HepG2 (cell line): ENCODE measurements around the gene HPD. TPM values are rescaled to one million over a fixed set of nuclear protein-coding genes. Genes with fewer than 3 reads are reported as not detected.
A peak's percentile ranks its signal among the peaks of the same experiment; 100 is the strongest.

ENCODE experiments used
- ATAC-seq: fragments of 200-7000 bp; cut with Tn5 transposase; 3 replicates; pipeline ENCODE4 v1.9.1; 2020; ENCODE audit warnings: mild to moderate bottlenecking, moderate library complexity
- BruUV-seq: library from RNA; stranded (reverse); fragments of 400-500 nt; replicated peaks from 2 replicates; lab custom pipeline; 2021; lab: Mats Ljungman, UMichigan
- CTCF ChIA-PET: fragments of 300-600 bp; formaldehyde crosslinking; extraction: SDS; loops from one replicate; lab custom pipeline; 2021; ENCODE audit warnings: low total read pairs, inconsistent platforms, low intra/inter-chr PET ratio; lab: Yijun Ruan, JAX
- POLR2A ChIA-PET: fragments of 350-600 bp; sonication (Branson Sonifier 250); formaldehyde crosslinking; loops from one replicate; lab custom pipeline; 2020; ENCODE audit warnings: antibody characterized with exemption, inconsistent platforms; lab: Yijun Ruan, JAX
- DNase-seq: peaks from one replicate; pipeline ENCODE4 v3.0.0-alpha.2; 2015; ENCODE audit warnings: low spot score
- FAIRE-seq: peaks from 3 replicates; lab custom pipeline; 2011; peaks lifted over from hg19 to GRCh38; lab: Jason Lieb, UNC
- H2AFZ ChIP-seq: one replicate; pipeline ENCODE4 v1.6.1; 2011; ENCODE audit warnings: low read length, inconsistent platforms
- H3K27ac ChIP-seq: fragments of 300-600 bp; 3 replicates; pipeline ENCODE4 v1.8.0; 2011; ENCODE audit warnings: mixed run types, mild to moderate bottlenecking, mixed read lengths, low read length, inconsistent platforms; ENCODE audit not compliant: insufficient read depth; ENCODE audit errors: extremely low read length
- H3K27me3 ChIP-seq, 2 experiments: fragments of 200-600 bp in 1 of 2; 2 replicates in 1 of 2; 3 replicates in 1 of 2; pipeline versions ENCODE4 v1.6.0 to v1.8.0; 2011; ENCODE audit warnings: low read length in 2 of 2, mild to moderate bottlenecking in 2 of 2, moderate library complexity in 2 of 2, inconsistent platforms in 1 of 2; ENCODE audit not compliant: insufficient read depth in 2 of 2, control insufficient read depth in 1 of 2
- H3K36me3 ChIP-seq, 2 experiments: fragments of 200-600 bp in 1 of 2; replicated peaks in 1 of 2; 2 replicates in 1 of 2; 3 replicates in 1 of 2; pipeline versions ENCODE4 v1.5.1 to v1.8.0; 2011; ENCODE audit warnings: low read length in 2 of 2, inconsistent platforms in 1 of 2; ENCODE audit not compliant: insufficient read depth in 2 of 2, control insufficient read depth in 1 of 2
- H3K4me1 ChIP-seq: 2 replicates; pipeline ENCODE4 v1.5.1; 2012; ENCODE audit warnings: low read length, inconsistent platforms; ENCODE audit not compliant: insufficient read depth
- H3K4me2 ChIP-seq: 2 replicates; pipeline ENCODE4 v1.6.0; 2011; ENCODE audit warnings: low read depth, low read length, inconsistent platforms
- H3K4me3 ChIP-seq, 3 experiments: fragments of 200-600 bp in 1 of 3; sonication (generic), shearing (Covaris generic) in 1 of 3; replicated peaks in 1 of 3; 2 replicates each; pipeline ENCODE4 v1.5.1; 2011 to 2016; ENCODE audit warnings: low read length in 3 of 3, inconsistent platforms in 2 of 3, low read depth in 2 of 3, mild to moderate bottlenecking in 2 of 3, control low read depth in 1 of 3, mixed read lengths in 1 of 3; ENCODE audit not compliant: insufficient read depth in 1 of 3
- H3K79me2 ChIP-seq: one replicate; pipeline ENCODE4 v1.6.1; 2011; ENCODE audit warnings: low read length, inconsistent platforms; ENCODE audit not compliant: insufficient read depth
- H3K9ac ChIP-seq: 2 replicates; pipeline ENCODE4 v1.6.0; 2011; ENCODE audit warnings: mild to moderate bottlenecking, low read depth, low read length, inconsistent platforms; ENCODE audit not compliant: insufficient read depth
- H3K9me3 ChIP-seq: 2 replicates; pipeline ENCODE4 v1.5.1; 2012; ENCODE audit warnings: mild to moderate bottlenecking, low read length
- H4K20me1 ChIP-seq: 2 replicates; pipeline ENCODE4 v1.6.0; 2011; ENCODE audit warnings: inconsistent platforms, mild to moderate bottlenecking, low read length, moderate library complexity; ENCODE audit not compliant: insufficient read depth
- NR2F2 ChIP-seq: IDR thresholded peaks from 2 replicates; pipeline ENCODE4 v1.6.1; 2012; ENCODE audit warnings: low read depth, inconsistent platforms, borderline replicate concordance
- ZNF121 ChIP-seq: sonication (generic); formaldehyde crosslinking; IDR thresholded peaks from 2 replicates; pipeline ENCODE4 v1.5.0; 2020; ENCODE audit warnings: mild to moderate bottlenecking, missing genetic modification reagents
- ZNF274 ChIP-seq: sonication (generic); formaldehyde crosslinking; IDR thresholded peaks from 2 replicates; pipeline ENCODE4 v1.5.1; 2020; ENCODE audit warnings: mild to moderate bottlenecking, missing genetic modification reagents
- WGBS: methylation state at CpG from one replicate; pipeline ENCODE4 v1.1.6; 2017; ENCODE audit warnings: low lambda C conversion rate; 5-methylcytosine and 5-hydroxymethylcytosine counted together
- in situ Hi-C: cut with HindIII; loops from 2 replicates; pipeline ENCODE4 v1.10.0; 2017; ENCODE audit warnings: low pct_unique_long_range_greater_than_20kb; ENCODE audit not compliant: extremely low pct_ligation_motif_present
- intact Hi-C: fragments of 100-400 bp; cut with micrococcal nuclease; formaldehyde crosslinking; loops from one replicate; pipeline ENCODE4 v1.10.0; 2022; ENCODE audit not compliant: unreplicated experiment
- polyA plus RNA-seq, 8 experiments: library from polyadenylated mRNA; depleted of rRNA in 3 of 8; stranded (reverse) in 7 of 8; unstranded in 1 of 8; fragments of >200 nt; fragmentation: Illumina TruSeq in 4 of 8; extraction: Trizol in 4 of 8; gene quantifications; 2 replicates each; pipeline versions ENCODE4 v1.2.1 to v1.2.3, GENCODE V29; 2011 to 2016; ENCODE audit warnings: low read depth in 4 of 8, missing spikeins in 1 of 8, mixed read lengths in 1 of 8; ENCODE audit not compliant: insufficient read depth in 1 of 8
- total RNA-seq, 5 experiments: library from RNA; depleted of rRNA; stranded (reverse); fragments of >200 nt; fragmentation: Illumina TruSeq; extraction: Trizol; gene quantifications; 2 replicates each; pipeline ENCODE4 v1.2.3, GENCODE V29; 2016; ENCODE audit warnings: low read depth in 1 of 5
- TF ChIP-seq, protein P1 (sequence below): sonication (generic); IDR thresholded peaks from 2 replicates; pipeline ENCODE4 v1.6.1; 2016; ENCODE audit warnings: low read depth, borderline replicate concordance
- TF ChIP-seq, protein P2 (sequence below): sonication (generic); formaldehyde crosslinking; IDR thresholded peaks from 2 replicates; pipeline ENCODE4 v1.5.1; 2020; ENCODE audit warnings: missing genetic modification reagents, mild to moderate bottlenecking, borderline replicate concordance
- TF ChIP-seq, protein P3 (sequence below): sonication (generic); formaldehyde crosslinking; IDR thresholded peaks from 2 replicates; pipeline ENCODE4 v1.5.0; 2020; ENCODE audit warnings: missing genetic modification reagents

The HPD gene
- total and polyA plus RNA-seq, 2 of the 13 experiments (the other 11 are each of a cell fraction or from before 2014, with no cell fraction given) = 120 to 195 TPM

DNA sequence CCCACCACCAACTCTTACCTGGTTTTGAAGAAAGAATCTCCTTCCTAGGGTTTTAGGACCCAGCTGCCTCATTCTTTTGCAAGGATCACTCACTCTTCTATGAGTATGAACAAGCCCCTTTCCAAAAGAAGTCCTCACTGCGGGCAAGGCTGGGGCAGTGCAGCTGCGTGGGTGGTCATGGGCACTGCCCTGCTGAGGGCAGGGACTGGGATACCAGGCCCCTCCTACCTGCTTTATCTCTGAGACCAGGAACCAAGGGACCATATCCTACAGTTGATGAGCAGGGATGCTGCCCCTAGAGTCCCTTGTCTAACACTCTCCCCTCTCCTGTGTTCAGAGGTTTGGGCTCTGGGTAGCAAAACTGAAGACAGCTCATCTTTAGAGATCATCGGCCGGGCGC, 20.5 kb downstream of the HPD start:
- ATAC-seq = peak; percentile 18; the same call in 2 of the 3 replicates
- WGBS = 96% methylated on average over 4 of the region's 5 CpGs
- TF ChIP-seq NR2F2 = no peak
- TF ChIP-seq, protein P1, sequence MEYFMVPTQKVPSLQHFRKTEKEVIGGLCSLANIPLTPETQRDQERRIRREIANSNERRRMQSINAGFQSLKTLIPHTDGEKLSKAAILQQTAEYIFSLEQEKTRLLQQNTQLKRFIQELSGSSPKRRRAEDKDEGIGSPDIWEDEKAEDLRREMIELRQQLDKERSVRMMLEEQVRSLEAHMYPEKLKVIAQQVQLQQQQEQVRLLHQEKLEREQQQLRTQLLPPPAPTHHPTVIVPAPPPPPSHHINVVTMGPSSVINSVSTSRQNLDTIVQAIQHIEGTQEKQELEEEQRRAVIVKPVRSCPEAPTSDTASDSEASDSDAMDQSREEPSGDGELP = no peak
- TF ChIP-seq, protein P2, sequence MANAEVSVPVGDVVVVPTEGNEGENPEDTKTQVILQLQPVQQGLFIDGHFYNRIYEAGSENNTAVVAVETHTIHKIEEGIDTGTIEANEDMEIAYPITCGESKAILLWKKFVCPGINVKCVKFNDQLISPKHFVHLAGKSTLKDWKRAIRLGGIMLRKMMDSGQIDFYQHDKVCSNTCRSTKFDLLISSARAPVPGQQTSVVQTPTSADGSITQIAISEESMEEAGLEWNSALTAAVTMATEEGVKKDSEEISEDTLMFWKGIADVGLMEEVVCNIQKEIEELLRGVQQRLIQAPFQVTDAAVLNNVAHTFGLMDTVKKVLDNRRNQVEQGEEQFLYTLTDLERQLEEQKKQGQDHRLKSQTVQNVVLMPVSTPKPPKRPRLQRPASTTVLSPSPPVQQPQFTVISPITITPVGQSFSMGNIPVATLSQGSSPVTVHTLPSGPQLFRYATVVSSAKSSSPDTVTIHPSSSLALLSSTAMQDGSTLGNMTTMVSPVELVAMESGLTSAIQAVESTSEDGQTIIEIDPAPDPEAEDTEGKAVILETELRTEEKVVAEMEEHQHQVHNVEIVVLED (CRISPR knock-in tag) = no peak
- TF ChIP-seq, all 625 proteins: peak for 0
- Histone ChIP-seq H3K9ac (no peak overlapping the region), H3K4me3 (no peak overlapping the region), H3K79me2 (no peaks in the 10 kb centered on the region), H3K27ac (no peak overlapping the region), H4K20me1 (no peaks in the 10 kb centered on the region), H3K4me2 (no peak overlapping the region), H3K9me3 (no peaks in the 10 kb centered on the region), H2AFZ (no peak overlapping the region), H3K36me3 (peaks cover 2 to 12% of the 10 kb centered on the region in 2 experiments; a peak in 2 of 5 replicates), H3K27me3 (no peaks in the 10 kb centered on the region), H3K4me1 (peaks cover 18% of the 10 kb centered on the region)
- DNase-seq = no peak
- ChIA-PET CTCF (no interaction called here), POLR2A (no interaction called here)
- in situ Hi-C loops = no loop called here
- intact Hi-C loops = no loop called here
- FAIRE-seq = no peak
- BruUV-seq = no TSS peak

DNA sequence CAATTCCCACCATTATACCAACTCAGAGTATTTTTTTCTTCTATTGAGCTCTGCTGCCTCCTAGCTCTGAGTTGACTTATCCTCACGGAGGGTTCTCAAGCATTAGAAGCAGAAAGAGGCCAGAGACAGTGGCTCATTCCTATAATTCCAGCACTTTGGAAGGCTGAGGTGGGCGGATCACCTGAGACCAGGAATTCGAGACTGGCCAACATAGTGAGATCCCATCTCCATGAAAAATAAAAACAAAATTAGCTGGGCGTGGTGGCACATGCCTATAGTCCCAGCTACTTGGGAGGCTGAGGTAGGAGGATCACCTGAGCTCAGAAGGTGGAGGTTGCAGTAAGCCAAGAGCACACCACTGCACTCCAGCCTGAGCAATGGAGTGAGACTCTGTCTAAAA, 21.0 kb downstream of the HPD start:
- no peak overlapping the region for H3K27ac ChIP-seq
- WGBS = 77% methylated on average over 4 of the region's 4 CpGs
- H4K20me1 ChIP-seq = no peaks in the 10 kb centered on the region
- FAIRE-seq (no peak), DNase-seq (no peak), ATAC-seq (no peak)
- ChIA-PET POLR2A (no interaction called here), CTCF (no interaction called here)
- peaks cover 18% of the 10 kb centered on the region for H3K4me1 ChIP-seq
- in situ Hi-C loops = no loop called here
- no peak overlapping the region for H3K4me2 ChIP-seq
- H3K36me3 ChIP-seq = peaks cover 2 to 9% of the 10 kb centered on the region in 2 experiments; a peak in 2 of 5 replicates
- BruUV-seq = no TSS peak
- H3K9me3 ChIP-seq = no peaks in the 10 kb centered on the region
- no peaks in the 10 kb centered on the region for H3K79me2 ChIP-seq
- no peak overlapping the region for H3K9ac ChIP-seq
- H2AFZ ChIP-seq = no peak overlapping the region
- no peaks in the 10 kb centered on the region for H3K27me3 ChIP-seq
- intact Hi-C loops = no loop called here
- no peak overlapping the region for H3K4me3 ChIP-seq
- no peak for TF ChIP-seq ZNF274 (CRISPR knock-in tag)
- TF ChIP-seq ZNF121 = peak; percentile 73
- TF ChIP-seq, protein P3, sequence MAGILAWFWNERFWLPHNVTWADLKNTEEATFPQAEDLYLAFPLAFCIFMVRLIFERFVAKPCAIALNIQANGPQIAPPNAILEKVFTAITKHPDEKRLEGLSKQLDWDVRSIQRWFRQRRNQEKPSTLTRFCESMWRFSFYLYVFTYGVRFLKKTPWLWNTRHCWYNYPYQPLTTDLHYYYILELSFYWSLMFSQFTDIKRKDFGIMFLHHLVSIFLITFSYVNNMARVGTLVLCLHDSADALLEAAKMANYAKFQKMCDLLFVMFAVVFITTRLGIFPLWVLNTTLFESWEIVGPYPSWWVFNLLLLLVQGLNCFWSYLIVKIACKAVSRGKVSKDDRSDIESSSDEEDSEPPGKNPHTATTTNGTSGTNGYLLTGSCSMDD (CRISPR knock-in tag) = no peak
